CD8-positive, alpha-beta memory T cell (primary cell): ENCODE measurements around the gene SLC16A7. TPM values are rescaled to one million over a fixed set of nuclear protein-coding genes. Genes with fewer than 3 reads are reported as not detected.

Experiments
- CTCF ChIA-PET: fragments of 350-600 bp; sonication (Branson Sonifier 250); formaldehyde crosslinking; loops from one replicate; lab custom pipeline; 2021; ENCODE audit warnings: antibody characterized with exemption; lab: Charles Lee
- POLR2A ChIA-PET: fragments of 350-600 bp; sonication (Branson Sonifier 250); formaldehyde crosslinking; loops from one replicate; lab custom pipeline; 2021; ENCODE audit warnings: antibody characterized with exemption; lab: Charles Lee
- DNase-seq, 5 donors: peaks; one replicate each; pipeline versions ENCODE4 v3.0.0 to v3.0.0-alpha.2; 2020 to 2022; ENCODE audit warnings: mixed read lengths in 1 of 5
- H3K27ac ChIP-seq: one replicate; pipeline ENCODE4 v1.7.0; 2013; ENCODE audit warnings: low read depth, mild to moderate bottlenecking, low read length, moderate library complexity
- H3K27me3 ChIP-seq: 2 replicates; pipeline ENCODE4 v1.7.0; 2013; ENCODE audit warnings: low read length, mild to moderate bottlenecking; ENCODE audit not compliant: insufficient read depth, poor library complexity, severe bottlenecking
- H3K36me3 ChIP-seq: 2 replicates; pipeline ENCODE4 v1.7.0; 2013; ENCODE audit warnings: mild to moderate bottlenecking, low read length, moderate library complexity; ENCODE audit not compliant: insufficient read depth
- H3K4me1 ChIP-seq: 2 replicates; pipeline ENCODE4 v1.7.0; 2013; ENCODE audit warnings: mild to moderate bottlenecking, low read length, moderate library complexity; ENCODE audit not compliant: insufficient read depth
- H3K4me3 ChIP-seq: 2 replicates; pipeline ENCODE4 v1.7.0; 2013; ENCODE audit warnings: mild to moderate bottlenecking, low read length
- H3K9me3 ChIP-seq: 2 replicates; pipeline ENCODE4 v1.7.0; 2013; ENCODE audit warnings: mild to moderate bottlenecking, low read length
- H3K27ac Mint-ChIP-seq, 8 donors: one replicate each; pipeline ENCODE4 v1.8.0; 2020 to 2021; ENCODE audit warnings: mixed read lengths in 8 of 8, mild to moderate bottlenecking in 6 of 8, inconsistent platforms in 3 of 8, moderate library complexity in 3 of 8
- H3K27me3 Mint-ChIP-seq, 2 donors: one replicate each; pipeline ENCODE4 v1.8.0; 2020 to 2021; ENCODE audit warnings: mixed read lengths in 2 of 2, mild to moderate bottlenecking in 1 of 2, moderate library complexity in 1 of 2
- H3K36me3 Mint-ChIP-seq, 3 donors: one replicate each; pipeline ENCODE4 v1.8.0; 2020 to 2021; ENCODE audit warnings: mixed read lengths in 3 of 3, inconsistent platforms in 1 of 3, mild to moderate bottlenecking in 1 of 3
- H3K4me1 Mint-ChIP-seq, 3 donors: one replicate each; pipeline ENCODE4 v1.8.0; 2020 to 2021; ENCODE audit warnings: mixed read lengths in 3 of 3, inconsistent platforms in 1 of 3, mild to moderate bottlenecking in 1 of 3
- H3K4me3 Mint-ChIP-seq, 7 donors: one replicate each; pipeline ENCODE4 v1.8.0; 2020 to 2021; ENCODE audit warnings: mixed read lengths in 7 of 7, mild to moderate bottlenecking in 6 of 7, moderate library complexity in 4 of 7, inconsistent platforms in 2 of 7
- H3K9me3 Mint-ChIP-seq, 5 donors: one replicate each; pipeline ENCODE4 v1.8.0; 2020 to 2022; ENCODE audit warnings: mixed read lengths in 5 of 5, mild to moderate bottlenecking in 3 of 5, moderate library complexity in 2 of 5, inconsistent platforms in 1 of 5
- polyA plus RNA-seq: library from polyadenylated mRNA; unstranded; fragments of 300-500 nt; fragmentation: Illumina TruSeq; gene quantifications from one replicate; pipeline ENCODE4 v1.2.3, GENCODE V29; 2021
- total RNA-seq, 2 experiments: library from RNA; stranded (reverse); gene quantifications; one replicate each; pipeline ENCODE4 v1.2.3, GENCODE V29; 2021

Gene SLC16A7
- total and polyA plus RNA-seq, 3 experiments from 2014 or later: 30.3 to 35.1 (median 34.0) TPM

GRCh38 chr12:59580050-59580449 is 15.8 kb upstream of the SLC16A7 start:
- CTCF ChIA-PET: no interaction called here
- no peaks in the 10 kb centered on the region for H3K27me3 ChIP-seq
- peaks cover 19% of the 10 kb centered on the region for H3K4me1 ChIP-seq
- H3K4me3 ChIP-seq: no peak overlapping the region
- H3K27ac Mint-ChIP-seq: no peak overlapping the region
- no peaks in the 10 kb centered on the region for H3K27me3 Mint-ChIP-seq
- no peak for DNase-seq
- H3K4me3 Mint-ChIP-seq: no peak overlapping the region
- H3K27ac ChIP-seq: no peak overlapping the region
- H3K9me3 ChIP-seq: no peaks in the 10 kb centered on the region
- H3K4me1 Mint-ChIP-seq: peaks cover 29 to 51% (median 43%) of the 10 kb centered on the region in 3 donors
- no peaks in the 10 kb centered on the region for H3K9me3 Mint-ChIP-seq
- no peaks in the 10 kb centered on the region for H3K36me3 ChIP-seq
- H3K36me3 Mint-ChIP-seq: peaks cover 0 to 3% (median 0%) of the 10 kb centered on the region in 3 donors
- POLR2A ChIA-PET: no interaction called here

GRCh38 chr12:59583003-59583712 is 12.7 kb upstream of the SLC16A7 start:
- H3K27ac ChIP-seq: no peak overlapping the region
- H3K27ac Mint-ChIP-seq: no peak overlapping the region
- no peaks in the 10 kb centered on the region for H3K36me3 ChIP-seq
- no peaks in the 10 kb centered on the region for H3K27me3 ChIP-seq
- no peak overlapping the region for H3K4me3 ChIP-seq
- peaks cover 0 to 3% of the 10 kb centered on the region in 2 donors for H3K27me3 Mint-ChIP-seq
- H3K36me3 Mint-ChIP-seq: peaks cover 0 to 2% (median 0%) of the 10 kb centered on the region in 3 donors
- no peak for DNase-seq
- no peak overlapping the region for H3K4me3 Mint-ChIP-seq
- ChIA-PET POLR2A (no interaction called here), CTCF (no interaction called here)
- peaks cover 17 to 28% (median 27%) of the 10 kb centered on the region in 3 donors for H3K4me1 Mint-ChIP-seq
- no peaks in the 10 kb centered on the region for H3K9me3 Mint-ChIP-seq
- H3K4me1 ChIP-seq: peaks cover 8% of the 10 kb centered on the region
- H3K9me3 ChIP-seq: no peaks in the 10 kb centered on the region

- Mint-ChIP-seq H3K36me3 (no peaks in the 10 kb centered on the region), H3K4me1 (peaks cover 4 to 10% (median 10%) of the 10 kb centered on the region in 3 donors), H3K27me3 (peaks cover 0 to 9% of the 10 kb centered on the region in 2 donors), H3K27ac (no peak overlapping the region), H3K4me3 (no peak overlapping the region), H3K9me3 (no peaks in the 10 kb centered on the region)
- Histone ChIP-seq H3K9me3 (no peaks in the 10 kb centered on the region), H3K4me3 (no peak overlapping the region), H3K36me3 (no peaks in the 10 kb centered on the region), H3K27ac (no peak overlapping the region), H3K4me1 (no peaks in the 10 kb centered on the region), H3K27me3 (no peaks in the 10 kb centered on the region)
- no peak for DNase-seq
- ChIA-PET CTCF (no interaction called here), POLR2A (no interaction called here)
Measured at GRCh38 chr12:59587710-59588109, 8.1 kb upstream of the SLC16A7 start.

- H3K36me3 ChIP-seq: no peaks in the 10 kb centered on the region
- no peak overlapping the region for H3K4me3 ChIP-seq
- Mint-ChIP-seq H3K9me3 (peaks cover 0 to 1% (median 0%) of the 10 kb centered on the region in 5 donors), H3K27me3 (peaks cover 4 to 7% of the 10 kb centered on the region in 2 donors), H3K27ac (peak overlapping the region in 2 of 8 donors; percentile 23 to 96), H3K4me3 (peak overlapping the region in 2 of 7 donors; percentile 25 to 77), H3K36me3 (peaks cover 0 to 18% (median under 1%) of the 10 kb centered on the region in 3 donors), H3K4me1 (peaks cover 31 to 37% (median 34%) of the 10 kb centered on the region in 3 donors)
- DNase-seq: no peak
- H3K27me3 ChIP-seq: no peaks in the 10 kb centered on the region
- CTCF ChIA-PET: no interaction called here
- H3K9me3 ChIP-seq: no peaks in the 10 kb centered on the region
- H3K4me1 ChIP-seq: peaks cover 25% of the 10 kb centered on the region
- no peak overlapping the region for H3K27ac ChIP-seq
- POLR2A ChIA-PET: no interaction called here
Measured at GRCh38 chr12:59593761-59594160, 2.1 kb upstream of the SLC16A7 start.

- ChIA-PET CTCF (interaction anchor here (0.8 to 1.4 kb wide), 2 partner anchors 23 to 38 kb away, joined by 3 read pairs; no protein-coding TSS in a partner anchor), POLR2A (interaction anchor here (0.5 kb wide), 1 partner anchor 17 kb away, joined by 3 read pairs; no protein-coding TSS in a partner anchor)
- H3K27ac ChIP-seq: peak overlapping the region; percentile 92
- no peaks in the 10 kb centered on the region for H3K9me3 ChIP-seq
- H3K4me1 ChIP-seq: peaks cover 30% of the 10 kb centered on the region
- peaks cover 44 to 49% (median 47%) of the 10 kb centered on the region in 3 donors for H3K4me1 Mint-ChIP-seq
- peaks cover 0 to 28% (median 9%) of the 10 kb centered on the region in 3 donors for H3K36me3 Mint-ChIP-seq
- H3K27me3 Mint-ChIP-seq: peaks cover 3 to 4% of the 10 kb centered on the region in 2 donors
- no peaks in the 10 kb centered on the region for H3K27me3 ChIP-seq
- H3K4me3 Mint-ChIP-seq: peak overlapping the region; percentile 84 to 95 (median 92)
- peak overlapping the region; percentile 95 for H3K4me3 ChIP-seq
- no peaks in the 10 kb centered on the region for H3K36me3 ChIP-seq
- peaks cover 0 to 1% (median 0%) of the 10 kb centered on the region in 5 donors for H3K9me3 Mint-ChIP-seq
- peak overlapping the region; percentile 69 to 98 (median 93) for H3K27ac Mint-ChIP-seq
- no peak for DNase-seq
Measured at GRCh38 chr12:59594943-59595500, 807 bp upstream of the SLC16A7 start.

- Histone ChIP-seq H3K9me3 (no peaks in the 10 kb centered on the region), H3K4me1 (peaks cover 30% of the 10 kb centered on the region), H3K36me3 (no peaks in the 10 kb centered on the region), H3K27ac (peak overlapping the region; percentile 92), H3K27me3 (no peaks in the 10 kb centered on the region), H3K4me3 (peak overlapping the region; percentile 95)
- ChIA-PET POLR2A (interaction anchor here (0.5 kb wide), 1 partner anchor 17 kb away, joined by 3 read pairs; no protein-coding TSS in a partner anchor), CTCF (interaction anchor here (0.8 to 1.4 kb wide), 2 partner anchors 22 to 38 kb away, joined by 3 read pairs; no protein-coding TSS in a partner anchor)
- Mint-ChIP-seq H3K27ac (peak overlapping the region; percentile 69 to 98 (median 93)), H3K4me3 (peak overlapping the region; percentile 84 to 95 (median 92)), H3K27me3 (peaks cover 2 to 4% of the 10 kb centered on the region in 2 donors), H3K4me1 (peaks cover 49 to 54% (median 52%) of the 10 kb centered on the region in 3 donors), H3K36me3 (peaks cover 0 to 31% (median 9%) of the 10 kb centered on the region in 3 donors), H3K9me3 (peaks cover 0 to 1% (median 0%) of the 10 kb centered on the region in 5 donors)
- DNase-seq: no peak
Measured at GRCh38 chr12:59595565-59595882, 305 bp upstream of the SLC16A7 start.

- peak; percentile 30 to 82 (median 54) for DNase-seq
- Histone ChIP-seq H3K27ac (peak overlapping the region; percentile 92), H3K27me3 (no peaks in the 10 kb centered on the region), H3K4me1 (peaks cover 30% of the 10 kb centered on the region), H3K9me3 (no peaks in the 10 kb centered on the region), H3K4me3 (peak overlapping the region; percentile 84), H3K36me3 (no peaks in the 10 kb centered on the region)
- POLR2A ChIA-PET: interaction anchor here (0.6 kb wide), 1 partner anchor 256 kb away, joined by 4 read pairs; no protein-coding TSS in a partner anchor
- Mint-ChIP-seq H3K27ac (peak overlapping the region; percentile 96 to 98 (median 98)), H3K9me3 (peaks cover 0 to 1% (median 0%) of the 10 kb centered on the region in 5 donors), H3K27me3 (peaks cover 0 to 5% of the 10 kb centered on the region in 2 donors), H3K4me1 (peaks cover 61 to 71% (median 69%) of the 10 kb centered on the region in 3 donors), H3K4me3 (peak overlapping the region; percentile 84 to 95 (median 92)), H3K36me3 (peaks cover 0 to 40% (median 11%) of the 10 kb centered on the region in 3 donors)
- CTCF ChIA-PET: no interaction called here
Measured at GRCh38 chr12:59597385-59597781, 1.6 kb downstream of the SLC16A7 start.
